ENCODE data around the gene CADM4.
"Not testable (repeated sequence)": the region's sequence is repeated elsewhere in the genome, so short reads cannot be mapped to it uniquely, and the experiment has no call there.

Gene CADM4, protein sequence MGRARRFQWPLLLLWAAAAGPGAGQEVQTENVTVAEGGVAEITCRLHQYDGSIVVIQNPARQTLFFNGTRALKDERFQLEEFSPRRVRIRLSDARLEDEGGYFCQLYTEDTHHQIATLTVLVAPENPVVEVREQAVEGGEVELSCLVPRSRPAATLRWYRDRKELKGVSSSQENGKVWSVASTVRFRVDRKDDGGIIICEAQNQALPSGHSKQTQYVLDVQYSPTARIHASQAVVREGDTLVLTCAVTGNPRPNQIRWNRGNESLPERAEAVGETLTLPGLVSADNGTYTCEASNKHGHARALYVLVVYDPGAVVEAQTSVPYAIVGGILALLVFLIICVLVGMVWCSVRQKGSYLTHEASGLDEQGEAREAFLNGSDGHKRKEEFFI

DNA sequence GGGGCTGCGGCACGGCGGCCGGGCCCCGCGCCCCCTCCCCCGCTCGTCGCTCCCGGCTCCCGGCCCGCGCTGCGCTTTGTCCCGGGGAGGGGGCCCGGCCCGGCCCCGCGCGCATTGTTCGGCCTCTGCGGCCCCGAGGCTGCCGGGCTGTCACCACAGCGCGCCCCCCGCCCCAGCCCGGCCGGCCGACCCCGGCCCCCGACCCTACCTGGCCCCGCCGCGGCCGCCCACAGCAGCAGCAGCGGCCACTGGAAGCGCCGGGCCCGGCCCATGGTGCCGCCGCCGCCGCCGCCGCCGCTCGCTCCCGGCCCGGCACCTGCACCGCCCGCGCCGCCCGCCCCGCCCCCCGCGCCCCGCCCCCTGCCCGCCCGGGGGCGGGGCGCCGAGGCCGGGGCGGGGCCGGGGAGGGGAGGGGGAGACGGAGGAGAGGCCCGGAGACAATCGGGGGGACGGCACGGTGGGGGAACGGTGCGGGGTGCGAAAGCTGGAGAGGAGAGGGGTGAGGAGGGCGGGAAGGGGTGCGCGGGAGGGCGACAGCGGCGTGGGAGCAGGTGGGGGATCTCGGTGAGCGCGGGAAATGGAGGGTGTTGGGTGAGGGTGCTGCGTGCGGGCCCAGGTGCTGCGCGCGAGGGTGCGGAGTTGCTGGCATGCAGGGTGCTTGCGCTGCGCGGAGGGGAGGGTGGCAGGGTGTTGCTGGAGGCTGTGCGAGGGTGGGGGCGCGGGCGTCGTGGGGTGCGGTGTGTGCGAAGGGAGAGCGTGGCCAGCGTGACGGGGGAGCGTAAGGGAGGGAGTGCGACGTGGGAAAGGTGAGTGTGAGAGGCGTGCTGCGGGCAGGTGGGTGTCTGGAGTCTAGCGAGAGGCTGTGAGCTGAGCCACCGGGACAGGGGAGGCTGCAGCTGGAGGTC is at the start of gene CADM4:
Gene CADM4, minus strand, starts transcription at position 332 of the 905 bp plus-strand sequence. Its CDS starts 60 bp downstream, at position 272.
- DNase-seq = peak; percentile 38

DNA sequence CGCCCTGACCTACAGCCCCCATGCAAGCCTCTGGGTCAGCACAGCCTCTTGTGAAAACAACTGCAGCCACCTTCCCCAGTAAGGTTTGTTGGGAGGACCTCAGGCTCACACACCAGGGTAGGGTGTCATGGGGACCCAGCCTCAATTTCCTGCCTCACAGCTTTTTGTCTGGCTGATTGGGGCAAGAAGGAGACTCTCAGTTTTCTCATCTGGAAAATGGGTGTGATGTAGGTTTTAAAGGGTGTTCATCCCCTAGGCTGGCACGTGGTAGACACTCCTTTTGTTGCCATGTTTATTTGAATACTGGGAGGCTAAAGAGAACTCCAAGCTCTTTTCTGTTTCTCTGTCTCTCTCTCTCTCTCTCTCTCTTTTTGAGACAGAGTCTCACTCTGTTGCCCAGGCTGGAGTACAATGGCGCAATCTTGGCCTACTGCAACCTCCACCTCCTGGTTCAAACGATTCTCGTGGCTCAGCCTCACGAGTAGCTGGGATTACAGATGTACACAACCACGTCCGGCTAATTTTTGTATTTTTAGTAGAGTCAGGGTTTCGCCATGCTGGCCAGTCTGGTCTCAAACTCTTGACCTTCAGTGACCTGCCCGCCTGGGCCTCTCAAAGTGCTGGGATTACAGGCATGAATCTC is 48.5 kb upstream of the CADM4 start:
- no peak for DNase-seq

DNA sequence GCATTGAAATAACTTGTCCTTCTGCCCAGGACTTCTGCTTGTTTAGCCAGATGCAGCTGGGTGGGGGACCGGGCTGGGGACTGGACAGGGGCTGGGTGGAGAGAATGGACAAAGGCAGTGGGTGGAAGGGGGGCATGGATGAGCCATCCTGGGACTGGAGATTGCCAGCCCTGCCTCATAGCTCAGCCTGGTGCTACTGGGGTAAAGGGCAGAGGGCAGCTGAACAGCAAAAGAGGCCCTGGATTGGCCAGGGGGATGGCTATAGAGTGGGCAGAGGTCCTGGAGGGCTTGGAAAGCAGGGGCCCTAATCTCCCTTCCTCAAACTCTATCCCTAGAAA is 48.0 kb upstream of the CADM4 start:
- DNase-seq = no peak

DNA sequence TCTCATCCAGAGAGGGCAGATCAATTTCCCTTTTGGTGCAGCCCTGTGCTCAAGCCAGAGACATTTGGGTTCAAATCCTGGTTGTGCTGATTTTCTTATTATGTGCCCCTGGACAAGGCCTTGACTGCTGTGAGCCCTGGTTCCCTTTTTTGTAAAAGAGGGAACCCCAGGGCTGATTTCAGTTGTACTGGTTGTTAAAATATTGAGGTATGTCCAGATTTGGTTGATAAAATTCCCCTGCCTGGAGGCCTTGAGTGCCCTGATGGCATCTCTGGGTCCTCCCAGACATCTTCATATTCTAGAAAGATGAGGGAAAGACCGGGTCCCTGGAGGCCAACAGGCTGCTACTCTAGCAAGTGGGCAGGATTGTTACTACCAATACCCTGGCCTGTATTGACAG is 44.7 kb upstream of the CADM4 start:
- DNase-seq = no peak

DNA sequence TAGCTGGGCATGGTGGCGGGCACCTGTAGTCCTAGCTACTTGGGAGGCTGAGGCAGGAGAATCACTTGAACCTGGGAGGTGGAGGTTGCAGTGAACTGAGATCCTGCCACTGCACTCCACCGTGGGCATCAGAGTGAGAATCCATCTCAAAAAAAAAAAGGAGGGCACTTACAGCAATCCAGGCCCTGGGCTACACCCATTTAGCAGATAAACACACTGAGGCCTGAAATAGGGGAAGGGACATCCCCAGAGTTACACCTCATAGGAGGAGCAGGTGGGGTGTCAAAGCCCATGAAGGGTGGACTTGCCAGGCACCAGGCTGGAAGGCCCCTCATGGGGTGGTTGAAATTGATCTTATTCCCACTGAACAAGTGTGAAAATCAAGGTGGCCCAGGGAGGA is 44.3 kb upstream of the CADM4 start:
- DNase-seq = no peak

DNA sequence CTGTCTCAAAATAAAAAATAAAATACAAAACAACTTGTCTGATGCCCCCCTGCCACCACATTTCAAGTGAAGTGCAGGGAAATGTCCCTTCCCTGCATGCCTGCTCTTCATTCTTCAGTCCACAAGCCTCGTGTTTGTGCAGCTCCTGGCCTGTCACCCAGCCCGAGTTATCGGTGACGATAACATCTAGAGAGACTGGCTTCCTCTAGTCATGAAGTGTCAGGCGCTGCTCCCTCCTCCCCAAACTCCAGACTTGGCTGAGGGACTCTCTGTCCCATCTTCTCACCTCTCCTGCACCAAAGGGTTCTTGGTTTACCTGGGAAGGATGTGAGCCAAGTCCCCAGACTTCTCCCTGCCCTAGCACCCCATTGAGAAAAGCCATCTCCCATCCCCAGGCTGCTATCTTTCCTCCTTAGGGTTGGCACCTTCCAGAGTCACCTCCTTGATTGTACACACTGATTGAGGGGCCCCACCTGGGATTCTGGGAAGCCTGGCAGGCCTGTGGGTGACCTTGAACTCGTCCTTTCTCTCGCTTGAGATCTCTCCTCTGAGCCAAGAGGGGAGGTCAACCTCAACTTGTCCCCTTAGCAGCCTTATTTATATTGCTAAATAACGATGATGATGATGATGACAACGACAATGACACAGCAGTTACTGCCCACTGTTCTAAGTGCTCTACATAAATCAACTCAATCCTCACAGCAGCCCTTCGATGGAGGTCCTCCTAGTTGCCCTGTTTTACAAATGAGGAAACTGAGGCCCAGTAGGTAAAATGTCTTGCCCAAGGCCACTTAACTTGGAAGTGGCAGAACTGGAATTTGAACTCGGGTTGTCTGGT is 43.4 kb upstream of the CADM4 start:
- no peak for DNase-seq

DNA sequence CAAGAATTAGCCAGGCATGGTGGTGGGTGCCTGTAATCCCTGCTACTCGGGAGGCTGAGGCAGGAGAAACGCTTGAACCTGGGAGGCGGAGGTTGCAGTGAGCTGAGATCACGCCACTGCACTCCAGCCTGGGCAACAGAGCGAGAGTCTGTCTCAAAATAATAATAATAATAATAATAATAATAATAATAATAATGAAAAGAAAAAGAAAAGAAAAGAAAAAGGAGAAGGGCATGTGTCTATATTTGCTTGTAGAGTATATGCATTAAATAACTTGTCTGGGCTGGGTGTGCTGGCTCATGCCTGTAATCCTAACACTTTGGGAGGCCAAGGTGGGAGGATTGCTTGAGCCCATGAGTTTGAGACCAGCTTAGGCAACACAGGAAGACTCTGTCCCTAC is 42.6 kb upstream of the CADM4 start:
- DNase-seq = not testable (repeated sequence)

DNA sequence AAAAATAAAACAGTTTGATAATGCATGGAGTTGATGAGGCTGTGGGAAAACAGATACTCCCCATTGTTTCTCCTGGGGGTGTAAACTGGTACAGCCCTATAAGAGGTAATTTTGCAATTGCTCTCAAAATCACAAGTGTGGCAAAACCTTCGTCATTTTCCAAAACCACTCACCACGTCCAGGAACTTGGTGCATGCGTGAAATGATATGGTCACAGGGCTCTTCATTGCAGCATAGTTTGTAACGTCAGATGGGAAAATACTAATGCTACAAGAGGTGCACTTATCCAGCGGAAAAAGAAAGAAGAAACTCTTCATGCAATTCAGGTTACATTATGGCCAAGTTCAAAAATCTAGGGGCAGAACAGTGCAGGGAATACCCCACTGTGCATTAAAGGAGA is 42.2 kb upstream of the CADM4 start:
- no peak for DNase-seq

DNA sequence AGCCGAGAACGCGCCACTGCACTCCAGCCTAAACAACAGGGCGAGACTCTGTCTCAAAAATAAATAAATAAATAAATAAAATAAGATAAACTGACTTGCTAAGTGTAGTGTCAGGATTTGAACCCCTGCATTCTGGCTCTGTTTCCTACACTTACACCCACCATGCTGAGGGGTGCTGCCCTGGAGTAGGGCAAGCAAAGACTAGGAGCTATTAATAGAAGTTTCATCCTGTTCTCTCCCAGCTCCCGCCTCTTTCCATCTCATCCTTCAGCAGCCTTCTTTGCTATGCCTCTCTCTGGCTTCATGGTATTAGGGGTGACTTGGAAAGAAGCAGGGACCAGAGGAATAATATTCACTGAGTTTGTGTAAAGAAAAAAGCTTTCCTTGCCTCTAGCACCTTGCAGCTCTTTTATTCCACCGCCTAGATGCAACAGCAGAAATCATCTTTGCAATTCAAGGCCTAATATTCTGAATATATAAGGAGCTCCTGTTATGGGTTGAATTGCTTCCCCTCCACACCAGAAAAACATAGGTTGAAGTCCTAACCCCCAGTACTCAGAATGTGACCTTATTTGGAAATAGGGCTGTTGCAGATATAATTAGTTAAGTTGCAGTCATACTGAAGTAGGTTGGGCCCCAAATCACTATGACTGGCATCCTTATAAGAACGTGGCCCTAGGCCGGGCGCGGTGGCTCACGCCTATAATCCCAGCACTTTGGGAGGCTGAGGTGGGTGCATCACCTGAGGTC is 39.0 kb upstream of the CADM4 start:
- DNase-seq = no peak

DNA sequence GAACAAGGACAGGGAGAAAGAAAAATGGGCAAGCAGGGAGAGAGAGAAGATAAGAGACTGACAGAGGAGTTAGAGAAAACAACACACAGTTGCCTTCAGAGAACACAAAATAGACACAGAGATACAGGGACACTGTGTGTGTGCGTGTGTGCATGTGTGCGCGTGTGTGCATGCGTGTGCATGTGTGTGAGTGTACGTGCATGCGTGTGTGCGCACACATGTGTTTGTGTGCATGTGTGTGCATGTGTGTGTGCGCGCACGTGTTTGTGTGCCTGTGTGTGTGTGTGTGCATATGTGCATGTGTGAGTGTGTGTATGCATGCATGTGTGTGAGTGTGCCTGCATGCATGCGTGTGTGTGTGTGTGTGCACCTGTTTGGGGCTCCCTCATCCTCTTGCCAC is 36.3 kb upstream of the CADM4 start:
- DNase-seq = no peak

DNA sequence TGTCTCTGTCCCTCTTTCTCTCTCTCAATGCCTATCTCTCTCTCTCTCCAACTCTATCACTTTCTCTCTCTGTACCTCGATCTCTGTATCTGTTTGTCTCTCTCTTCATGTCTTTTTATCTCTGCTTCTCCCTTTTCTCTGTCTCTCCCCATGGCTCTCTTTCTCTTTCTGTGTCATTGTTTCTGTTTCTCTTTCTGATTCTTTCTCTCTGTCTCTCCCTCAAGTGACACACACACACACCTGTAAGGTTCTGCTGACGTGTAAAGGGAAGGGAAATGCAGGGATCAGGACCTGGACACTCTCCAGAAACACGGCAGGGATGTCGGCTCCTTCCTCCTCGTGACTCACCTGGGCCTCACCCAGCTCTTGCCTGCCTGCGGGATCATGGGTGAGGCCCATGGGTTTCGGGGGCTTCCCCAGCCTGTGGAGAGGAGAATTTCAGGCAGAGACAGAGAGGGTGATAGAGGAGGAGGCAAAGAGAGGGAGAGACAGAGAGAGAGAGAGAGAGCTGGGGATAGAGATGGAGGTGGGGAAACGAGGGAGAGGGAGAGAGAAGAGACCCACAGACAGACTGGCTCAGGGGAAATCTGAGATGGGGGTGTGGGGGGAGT is 35.7 kb upstream of the CADM4 start:
- peak; percentile 23 for DNase-seq

DNA sequence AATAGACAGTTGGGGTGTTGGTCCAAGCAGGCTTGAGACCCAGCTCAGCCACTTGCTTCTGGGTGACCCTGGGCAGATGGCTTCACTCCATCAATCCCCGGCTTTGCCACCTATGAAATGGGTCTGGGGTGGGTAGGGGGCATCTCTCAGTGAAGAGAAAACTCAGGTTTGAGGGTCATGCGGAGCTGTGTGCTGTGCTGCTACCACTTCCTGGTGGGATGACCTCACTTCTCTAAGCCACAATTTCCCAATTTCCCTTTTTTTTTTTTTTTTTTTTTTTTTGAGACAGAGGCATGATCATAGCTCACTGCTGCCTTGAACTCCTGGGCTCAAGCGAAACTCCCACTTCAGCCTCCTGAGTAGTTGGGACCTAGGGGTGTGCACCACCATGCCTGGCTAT is 34.9 kb upstream of the CADM4 start:
- DNase-seq = no peak

DNA sequence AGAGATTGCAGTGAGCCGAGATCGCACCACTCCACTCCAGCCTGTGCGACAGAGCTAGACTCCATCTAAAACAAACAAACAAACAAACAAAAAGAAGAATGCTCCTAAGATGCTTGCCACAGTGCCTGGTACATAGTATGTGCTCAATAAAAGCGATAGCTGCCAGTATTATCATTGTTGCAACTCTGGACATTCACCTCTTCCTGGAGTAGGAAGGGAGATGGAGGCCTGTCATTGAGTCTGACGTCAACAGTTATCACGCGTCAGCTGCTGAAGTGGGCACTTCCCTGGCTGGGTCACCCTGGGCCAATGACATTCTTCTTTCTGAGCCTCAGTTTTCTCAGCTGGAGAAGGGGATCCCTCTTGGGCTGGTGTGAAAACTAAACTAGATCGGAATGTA is 34.5 kb upstream of the CADM4 start:
- no peak for DNase-seq

DNA sequence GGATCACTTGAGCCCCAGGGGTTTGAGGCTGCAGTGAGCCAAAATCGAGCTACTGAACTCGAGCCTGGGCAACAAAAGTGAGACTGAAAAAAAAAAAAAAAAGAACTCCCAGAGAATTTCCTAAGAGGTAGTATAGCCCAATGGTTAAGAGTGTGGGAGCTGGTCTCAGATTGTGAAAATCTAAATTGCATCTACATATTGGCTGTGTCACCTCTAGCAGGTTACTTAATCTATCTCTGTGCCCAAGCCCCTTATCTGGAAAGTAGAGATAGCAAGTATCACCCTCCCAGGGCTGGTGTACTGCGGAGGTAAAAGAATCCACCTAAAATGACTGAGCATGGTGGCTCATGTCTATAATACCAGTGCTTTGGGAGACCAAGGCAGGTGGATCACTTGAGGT is 34.0 kb upstream of the CADM4 start:
- DNase-seq = no peak

DNA sequence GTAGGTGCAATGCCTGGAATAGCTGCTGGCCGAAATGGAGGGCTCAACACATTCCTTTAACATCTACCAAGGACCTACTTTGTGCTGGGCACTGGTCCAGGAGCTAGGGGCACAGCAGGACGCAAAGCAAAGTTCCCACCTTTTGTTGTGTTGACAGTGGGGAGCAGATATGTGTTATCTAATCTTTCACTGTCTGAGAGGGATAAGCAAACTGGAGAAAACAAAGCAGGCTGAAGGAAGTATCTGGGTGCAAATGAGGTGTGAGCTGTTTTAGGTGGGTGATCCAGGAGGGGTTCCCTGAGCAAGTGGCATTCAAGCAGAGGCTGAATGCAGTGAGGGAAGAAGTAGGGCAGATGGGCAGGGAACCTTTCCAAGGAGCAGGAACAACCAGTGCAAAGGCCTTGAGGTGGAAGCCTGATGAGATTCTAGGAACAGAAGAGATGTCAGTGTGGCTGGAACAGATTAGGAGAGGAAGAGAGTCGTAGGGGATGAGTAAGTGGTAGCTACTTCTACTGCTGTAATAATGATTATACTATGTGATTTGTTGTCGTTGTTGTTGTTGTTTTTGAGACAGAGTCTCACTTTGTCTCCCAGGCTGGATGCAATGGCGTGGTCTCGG is 32.5 kb upstream of the CADM4 start:
- no peak for DNase-seq

DNA sequence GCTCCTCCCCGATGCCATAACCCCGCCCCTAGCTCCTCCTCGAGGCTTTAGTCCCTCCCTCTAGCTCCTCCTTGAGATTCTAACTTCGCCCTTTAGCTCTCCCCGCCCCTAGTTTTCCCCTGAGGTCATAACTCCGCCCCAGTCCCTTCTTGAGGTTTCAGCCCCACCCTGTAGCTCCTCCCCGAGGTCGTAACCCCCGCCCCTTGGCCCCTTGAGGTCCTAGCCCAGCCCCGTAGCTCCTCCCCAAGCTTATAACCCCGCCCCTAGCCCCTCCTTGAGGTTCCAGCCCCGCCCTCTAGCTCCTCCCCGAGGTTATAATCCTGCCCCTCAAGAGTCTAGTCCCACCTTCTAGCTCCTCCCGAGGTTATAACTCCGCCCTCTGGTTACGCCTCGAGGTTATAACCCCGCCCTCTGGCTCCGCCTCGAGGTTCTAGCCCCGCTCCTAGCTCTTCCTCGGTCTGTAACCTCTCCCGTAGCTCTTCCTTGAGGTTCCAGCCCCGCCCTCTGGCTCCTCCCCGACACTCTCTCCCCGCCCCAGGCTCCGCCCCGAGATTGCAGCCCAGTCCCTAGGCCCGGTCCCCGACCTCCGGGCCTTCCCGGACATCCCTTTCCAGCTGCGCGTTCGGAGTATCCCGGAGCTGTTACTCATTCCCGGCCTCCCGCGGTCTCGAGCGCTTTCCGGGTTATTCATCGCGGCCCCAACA is 28.9 kb upstream of the CADM4 start:
- DNase-seq = peak; percentile 98

DNA sequence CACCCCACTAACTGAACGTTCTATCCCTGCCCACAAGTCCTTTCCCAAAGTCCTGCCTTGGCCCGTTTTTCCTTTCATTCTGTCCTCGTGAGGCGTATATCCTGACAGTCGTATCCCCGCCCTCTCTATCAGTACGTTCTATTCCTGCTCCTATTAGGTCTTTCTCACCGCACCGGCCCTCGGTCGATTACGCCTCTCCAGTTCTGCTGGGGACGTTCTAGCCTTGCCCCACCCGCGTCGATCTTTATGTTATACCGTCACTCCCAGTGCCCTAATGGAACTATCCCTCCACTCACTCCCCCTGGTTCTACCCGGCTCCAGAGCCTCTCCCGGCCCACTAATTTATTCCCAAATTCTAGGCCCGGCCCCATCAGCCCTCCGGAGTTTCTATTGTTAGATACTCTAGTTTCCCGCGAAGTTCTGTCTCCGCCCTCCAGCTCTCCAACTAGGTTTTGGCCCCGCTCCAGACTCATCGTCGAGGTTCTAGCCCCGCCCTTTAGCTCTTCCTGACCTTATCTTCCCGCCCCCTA is 28.3 kb upstream of the CADM4 start:
- DNase-seq = no peak

DNA sequence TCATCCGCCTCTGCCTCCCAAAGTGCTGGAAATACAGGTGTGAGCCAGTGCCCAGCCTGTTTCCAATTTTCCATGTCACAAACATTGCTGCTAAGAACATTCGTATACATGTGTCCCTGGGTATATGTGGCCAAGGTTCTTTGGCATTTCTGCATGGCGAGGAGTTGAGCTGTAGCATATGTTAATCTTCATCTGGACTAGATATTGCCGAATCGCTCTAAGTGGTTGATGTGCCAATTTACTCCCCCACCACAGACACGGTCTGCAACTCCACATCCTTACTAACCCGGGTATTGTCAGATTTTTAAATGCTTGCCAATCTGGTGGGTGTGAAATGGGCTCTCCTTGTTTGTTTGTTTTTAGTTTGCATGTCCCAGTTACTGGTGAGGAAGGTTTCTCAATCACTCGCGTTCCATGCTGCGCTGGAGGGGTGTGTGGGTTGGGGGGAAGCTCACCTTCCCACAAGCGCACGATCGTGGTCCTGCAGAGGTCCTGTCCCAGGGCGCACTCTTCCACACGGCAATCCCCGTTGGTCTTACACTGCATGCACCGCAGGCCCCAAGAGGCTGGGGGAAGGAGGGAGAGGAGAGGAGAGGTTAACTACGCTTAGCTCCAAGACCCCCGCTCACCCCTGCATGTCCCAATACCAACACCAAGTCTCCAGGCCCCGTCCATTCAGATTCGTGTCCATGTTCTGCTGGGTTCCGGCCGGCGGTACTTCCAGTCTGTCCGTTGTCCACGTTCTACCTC is 27.7 kb upstream of the CADM4 start:
- DNase-seq = no peak

DNA sequence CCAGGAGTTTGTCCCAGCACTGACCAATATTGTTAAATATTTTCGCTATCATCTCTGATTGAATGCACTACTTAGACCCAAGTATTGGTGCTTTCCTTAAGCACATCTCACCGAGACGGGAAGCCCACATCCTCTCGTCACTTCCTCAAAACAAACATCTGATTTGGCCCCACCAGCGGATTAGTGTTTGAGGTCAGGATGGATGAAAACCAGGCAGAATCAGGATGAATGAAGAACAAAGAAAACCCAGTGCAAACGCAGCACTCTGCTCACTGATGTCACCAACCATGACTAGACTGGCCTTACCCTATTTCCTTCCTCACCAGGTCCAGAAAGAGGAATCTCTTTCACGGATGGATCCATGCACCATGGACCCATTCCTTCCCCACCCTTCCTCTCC is 24.4 kb upstream of the CADM4 start:
- peak; percentile 55 for DNase-seq
